Smooth muscle cell (in vitro differentiated cells): Measurements from ENCODE around the gene COL24A1. TPM values are rescaled to one million over a fixed set of nuclear protein-coding genes. Genes with fewer than 3 reads are reported as not detected.

Experiments used
- DNase-seq: peaks from one replicate; lab custom pipeline; 2025; ENCODE audit not compliant: unreplicated experiment; lab: John Stamatoyannopoulos, UW
- H2AFZ ChIP-seq: fragments of 200-600 bp; sonication (generic); 2 replicates; pipeline ENCODE4 v1.6.0; 2016; ENCODE audit warnings: antibody characterized with exemption, low read depth, mild to moderate bottlenecking
- H3F3A ChIP-seq: fragments of 200-600 bp; sonication (generic); 2 replicates; pipeline ENCODE4 v1.6.0; 2017; ENCODE audit warnings: antibody characterized with exemption, low read depth
- H3K27ac ChIP-seq: fragments of 200-600 bp; sonication (generic); 2 replicates; pipeline ENCODE4 v1.5.1; 2016; ENCODE audit warnings: low read depth, mild to moderate bottlenecking
- H3K27me3 ChIP-seq: fragments of 200-600 bp; sonication (generic); 2 replicates; pipeline ENCODE4 v1.6.1; 2016; ENCODE audit warnings: low read depth, mild to moderate bottlenecking
- H3K36me3 ChIP-seq: fragments of 200-600 bp; sonication (generic); 2 replicates; pipeline ENCODE4 v1.5.1; 2016; ENCODE audit warnings: low read depth
- H3K4me1 ChIP-seq: fragments of 200-600 bp; sonication (generic); 2 replicates; pipeline ENCODE4 v1.5.1; 2016; ENCODE audit warnings: low read depth
- H3K4me2 ChIP-seq: fragments of 200-600 bp; sonication (generic); 2 replicates; pipeline ENCODE4 v1.6.0; 2016; ENCODE audit warnings: mild to moderate bottlenecking
- H3K4me3 ChIP-seq: fragments of 200-600 bp; sonication (generic); 2 replicates; pipeline ENCODE4 v1.5.1; 2016; ENCODE audit warnings: mild to moderate bottlenecking
- H3K79me2 ChIP-seq: fragments of 200-600 bp; sonication (generic); 2 replicates; pipeline ENCODE4 v1.6.0; 2016; ENCODE audit warnings: low read depth, mild to moderate bottlenecking
- H3K9ac ChIP-seq: fragments of 200-600 bp; sonication (generic); 2 replicates; pipeline ENCODE4 v1.6.0; 2016; ENCODE audit warnings: low read depth
- H3K9me3 ChIP-seq: fragments of 200-600 bp; sonication (generic); replicated peaks from 2 replicates; pipeline ENCODE4 v1.5.1; 2016; ENCODE audit warnings: low read depth
- H4K20me1 ChIP-seq: fragments of 200-600 bp; sonication (generic); 2 replicates; pipeline ENCODE4 v1.6.0; 2016; ENCODE audit warnings: low read depth
- CTCF ChIP-seq: fragments of 200-600 bp; sonication (generic); IDR thresholded peaks from 2 replicates; pipeline ENCODE4 v1.5.1; 2017; ENCODE audit warnings: borderline replicate concordance, mild to moderate bottlenecking, antibody characterized with exemption; ENCODE audit not compliant: insufficient read depth, poor library complexity, severe bottlenecking
- WGBS: methylation state at CpG from one replicate; pipeline ENCODE4 v1.1.7; 2016; ENCODE audit warnings: low lambda C conversion rate; 5-methylcytosine and 5-hydroxymethylcytosine counted together
- polyA plus RNA-seq: library from polyadenylated mRNA; unstranded; fragments of >200 nt; fragmentation: Nextera tagmentation; extraction: Ambion mirVana; gene quantifications from 2 replicates; pipeline ENCODE4 v1.2.1, GENCODE V29; 2016
- total RNA-seq: library from RNA; depleted of rRNA; stranded (reverse); fragments of >200 nt; gene quantifications from 2 replicates; pipeline ENCODE4 v1.2.3, GENCODE V29; 2014

COL24A1 gene
- total and polyA plus RNA-seq, 2 experiments from 2014 or later: 1.5 to 3.2 TPM

- Histone ChIP-seq H3F3A (no peaks in the 10 kb centered on the region), H3K27ac (no peak overlapping the region), H4K20me1 (no peaks in the 10 kb centered on the region), H3K4me1 (no peaks in the 10 kb centered on the region), H2AFZ (no peak overlapping the region), H3K9me3 (no peaks in the 10 kb centered on the region), H3K27me3 (peaks cover 5% of the 10 kb centered on the region), H3K9ac (no peak overlapping the region), H3K4me3 (no peak overlapping the region), H3K4me2 (no peak overlapping the region), H3K79me2 (no peaks in the 10 kb centered on the region), H3K36me3 (no peaks in the 10 kb centered on the region)
- TF ChIP-seq CTCF: no peak
- WGBS: 89% methylated on average over 12 of the region's 12 CpGs
- no peak for DNase-seq
Measured at GRCh38 chr1:86104606-86105532, 51.7 kb downstream of the COL24A1 start.

- WGBS: 92% methylated on average over 2 of the region's 2 CpGs
- Histone ChIP-seq H3K79me2 (no peaks in the 10 kb centered on the region), H3F3A (no peaks in the 10 kb centered on the region), H2AFZ (no peak overlapping the region), H3K27ac (no peak overlapping the region), H3K27me3 (peaks cover 5% of the 10 kb centered on the region), H3K9ac (no peak overlapping the region), H3K36me3 (no peaks in the 10 kb centered on the region), H3K4me1 (no peaks in the 10 kb centered on the region), H4K20me1 (no peaks in the 10 kb centered on the region), H3K4me3 (no peak overlapping the region), H3K4me2 (no peak overlapping the region), H3K9me3 (no peaks in the 10 kb centered on the region)
- no peak for DNase-seq
- TF ChIP-seq CTCF: no peak
Measured at GRCh38 chr1:86101616-86102015, 55.0 kb downstream of the COL24A1 start.

GRCh38 chr1:86100401-86100800 is 56.2 kb downstream of the COL24A1 start:
- no peak for DNase-seq
- 25% methylated on average over 1 of the region's 1 CpG for WGBS
- Histone ChIP-seq H3K27me3 (peaks cover 5% of the 10 kb centered on the region), H3K36me3 (no peaks in the 10 kb centered on the region), H3K9me3 (no peaks in the 10 kb centered on the region), H3K27ac (no peak overlapping the region), H3K4me2 (no peak overlapping the region), H3F3A (no peaks in the 10 kb centered on the region), H3K79me2 (no peaks in the 10 kb centered on the region), H3K4me3 (no peak overlapping the region), H3K9ac (no peak overlapping the region), H4K20me1 (no peaks in the 10 kb centered on the region), H3K4me1 (no peaks in the 10 kb centered on the region), H2AFZ (no peak overlapping the region)
- TF ChIP-seq CTCF: no peak
